Peyer's patch (tissue), 4 donors: Measurements from ENCODE around the gene TMEM259.

Experiments
- POLR2A ChIP-seq, 2 donors: fragments of 450-650 bp; IDR thresholded peaks; one replicate each; pipeline ENCODE4 v1.5.1; 2017; ENCODE audit warnings: antibody characterized with exemption in 2 of 2, mild to moderate bottlenecking in 2 of 2, moderate library complexity in 2 of 2
- TF ChIP-seq, protein P1 (sequence below), 6 experiments: fragments of 450-650 bp in 4 of 6; fragments of 200-600 bp in 2 of 6; sonication (generic) in 1 of 6; IDR thresholded peaks; one replicate each; pipeline ENCODE4 v1.5.1; 2017 to 2019; ENCODE audit warnings: antibody characterized with exemption in 6 of 6, mild to moderate bottlenecking in 3 of 6, moderate library complexity in 1 of 6

DNA sequence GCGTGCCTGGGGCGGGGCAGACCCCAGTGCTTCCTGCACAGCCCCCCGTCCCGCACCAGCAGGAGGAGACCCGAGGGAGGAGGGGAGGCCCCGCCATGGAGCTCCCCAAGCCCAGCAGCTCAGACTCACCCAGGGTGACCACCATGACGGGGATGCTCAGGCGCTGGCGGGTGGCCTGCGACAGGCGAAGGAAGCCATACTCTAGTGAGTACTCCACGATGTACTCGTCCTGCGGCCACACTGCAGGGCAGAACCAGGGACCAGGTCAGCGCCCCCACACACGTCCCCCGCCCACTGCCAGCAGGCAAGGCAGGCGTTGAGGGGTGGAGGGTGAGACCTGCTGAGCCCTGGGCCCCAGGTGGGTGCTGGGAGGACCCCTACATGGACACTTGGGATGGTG, 8.6 kb downstream of the TMEM259 start:
- no peak for TF ChIP-seq POLR2A (IDR thresholded peaks at IDR 0.05)
- TF ChIP-seq, protein P1, sequence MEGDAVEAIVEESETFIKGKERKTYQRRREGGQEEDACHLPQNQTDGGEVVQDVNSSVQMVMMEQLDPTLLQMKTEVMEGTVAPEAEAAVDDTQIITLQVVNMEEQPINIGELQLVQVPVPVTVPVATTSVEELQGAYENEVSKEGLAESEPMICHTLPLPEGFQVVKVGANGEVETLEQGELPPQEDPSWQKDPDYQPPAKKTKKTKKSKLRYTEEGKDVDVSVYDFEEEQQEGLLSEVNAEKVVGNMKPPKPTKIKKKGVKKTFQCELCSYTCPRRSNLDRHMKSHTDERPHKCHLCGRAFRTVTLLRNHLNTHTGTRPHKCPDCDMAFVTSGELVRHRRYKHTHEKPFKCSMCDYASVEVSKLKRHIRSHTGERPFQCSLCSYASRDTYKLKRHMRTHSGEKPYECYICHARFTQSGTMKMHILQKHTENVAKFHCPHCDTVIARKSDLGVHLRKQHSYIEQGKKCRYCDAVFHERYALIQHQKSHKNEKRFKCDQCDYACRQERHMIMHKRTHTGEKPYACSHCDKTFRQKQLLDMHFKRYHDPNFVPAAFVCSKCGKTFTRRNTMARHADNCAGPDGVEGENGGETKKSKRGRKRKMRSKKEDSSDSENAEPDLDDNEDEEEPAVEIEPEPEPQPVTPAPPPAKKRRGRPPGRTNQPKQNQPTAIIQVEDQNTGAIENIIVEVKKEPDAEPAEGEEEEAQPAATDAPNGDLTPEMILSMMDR (IDR thresholded peaks at IDR 0.05) = no peak
